ENCODE measurements around the gene ZNF892. TPM values are rescaled to one million over a fixed set of nuclear protein-coding genes. Genes with fewer than 3 reads are reported as not detected.

Gene ZNF892
- total and polyA plus RNA-seq, 2 of the 13 experiments (the other 11 are each of a cell fraction or from before 2014, with no cell fraction given), result not detected

GRCh38 chr2:95165371-95166064 lies 41.8 kb upstream of the ZNF892 start, which contains the start of gene ZNF2 (continued):
- TF ChIP-seq USF2 (IDR thresholded peaks at IDR 0.05; ENCODE audit: low read depth, low read length) (no peak), USF2 (CRISPR knock-in tag; IDR thresholded peaks at IDR 0.05; ENCODE audit: borderline replicate concordance) (no peak), ZSCAN5A (CRISPR knock-in tag; IDR thresholded peaks at IDR 0.05; ENCODE audit: borderline replicate concordance) (peak; percentile 65; the same call in 1 of the 2 replicates), EHMT2 (IDR thresholded peaks at IDR 0.05; ENCODE audit: borderline replicate concordance, low read depth, low read length) (peak; percentile 95), GTF3A (CRISPR knock-in tag; conservative IDR thresholded peaks at IDR 0.05) (0 out of 2 replicates have a peak, but pooled peaks have one; percentile 85), MBNL3 (CRISPR knock-in tag; conservative IDR thresholded peaks at IDR 0.05) (no peak), DZIP1 (CRISPR knock-in tag; IDR thresholded peaks at IDR 0.05) (peak; percentile 89), MIXL1 (CRISPR knock-in tag; IDR thresholded peaks at IDR 0.05) (peak; percentile 52; the same call in 1 of the 2 replicates), ZNF331 (CRISPR knock-in tag; IDR thresholded peaks at IDR 0.05) (peak; percentile 78), ZKSCAN1 (IDR thresholded peaks at IDR 0.05; ENCODE audit: low read length) (peak; percentile 37; the same call in 1 of the 2 replicates), ZNF644 (CRISPR knock-in tag; IDR thresholded peaks at IDR 0.05; ENCODE audit: low read depth) (peak; percentile 78), RCOR2 (CRISPR knock-in tag; IDR thresholded peaks at IDR 0.05) (no peak), ONECUT2 (CRISPR knock-in tag; IDR thresholded peaks at IDR 0.05) (peak; percentile 88), HOXA7 (CRISPR knock-in tag; IDR thresholded peaks at IDR 0.05) (0 out of 2 replicates have a peak, but pooled peaks have one; percentile 52), MXD1 (CRISPR knock-in tag; IDR thresholded peaks at IDR 0.05) (no peak), HES4 (CRISPR knock-in tag; IDR thresholded peaks at IDR 0.05; ENCODE audit: borderline replicate concordance) (peak; percentile 80; the same call in 1 of the 2 replicates), ZNF414 (CRISPR knock-in tag; IDR thresholded peaks at IDR 0.05) (no peak; the same call in 1 of the 2 replicates), SAFB2 (CRISPR knock-in tag; IDR thresholded peaks at IDR 0.05; ENCODE audit: borderline replicate concordance, low read depth) (peak; percentile 93; the same call in 1 of the 2 replicates), MYC (CRISPR knock-in tag; IDR thresholded peaks at IDR 0.05; ENCODE audit: borderline replicate concordance) (peak; percentile 95), MIER3 (CRISPR knock-in tag; IDR thresholded peaks at IDR 0.05; ENCODE audit: borderline replicate concordance) (peak; percentile 83), ZSCAN12 (CRISPR knock-in tag; IDR thresholded peaks at IDR 0.05) (no peak), TEAD3 (CRISPR knock-in tag; optimal IDR thresholded peaks at IDR 0.05; ENCODE audit: borderline replicate concordance) (peak; percentile 88), SPEN (CRISPR knock-in tag; IDR thresholded peaks at IDR 0.05; ENCODE audit: low read depth) (peak; percentile 90), THAP11 (CRISPR knock-in tag; IDR thresholded peaks at IDR 0.05) (peak; percentile 99)
